ENCODE measurements around the gene PRICKLE4. TPM values are rescaled to one million over a fixed set of nuclear protein-coding genes. Genes with fewer than 3 reads are reported as not detected.

PRICKLE4 gene
- total and polyA plus RNA-seq, 2 experiments from 2014 or later, result 0.48 to 0.66 TPM

DNA sequence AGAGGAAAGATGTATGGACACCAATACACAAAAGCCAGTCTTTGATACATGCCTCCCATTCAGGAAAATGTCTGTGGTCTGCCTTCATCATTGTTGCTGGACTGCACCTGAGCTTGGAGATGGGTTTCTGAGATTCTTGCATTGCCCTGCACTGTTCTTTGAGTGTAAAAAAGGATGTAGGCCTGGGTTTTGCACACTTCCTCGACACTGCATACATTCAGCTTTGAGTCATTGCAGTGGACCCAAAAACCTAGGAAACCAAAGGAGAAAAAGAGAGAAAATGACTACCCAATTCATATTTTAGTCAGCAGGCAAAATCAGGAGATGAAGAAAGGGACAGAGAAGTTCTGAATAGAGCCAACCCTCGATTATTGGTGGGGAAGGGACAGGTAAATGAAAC, 15.9 kb downstream of the PRICKLE4 start:
- ATAC-seq (no peak), DNase-seq (ENCODE audit: low spot score) (no peak)
- Histone ChIP-seq H3F3A (replicated peaks; ENCODE audit: low read depth) (0 out of 2 replicates have a peak, but pooled peaks cover 2% of the 10 kb centered on the region), H3K4me2 (no peak overlapping the region), H3K27me3 (ENCODE audit: insufficient read depth) (no peaks in the 10 kb centered on the region; the same call in 1 of the 2 replicates), H3K4me3 (no peak overlapping the region), H3K79me2 (replicated peaks; ENCODE audit: insufficient read depth) (no peaks in the 10 kb centered on the region), H4K20me1 (replicated peaks; ENCODE audit: insufficient read depth) (no peaks in the 10 kb centered on the region; the same call in 1 of the 2 replicates), H3K4me1 (ENCODE audit: insufficient read depth) (no peaks in the 10 kb centered on the region), H3K27ac (ENCODE audit: low read depth) (no peak overlapping the region), H2AFZ (no peak overlapping the region), H3K36me3 (ENCODE audit: insufficient read depth) (peaks cover under 1% of the 10 kb centered on the region; the same call in 1 of the 2 replicates), H3K9me2 (ENCODE audit: insufficient read depth) (no peaks in the 10 kb centered on the region)
- Mint-ChIP-seq H3K4me1 (no peaks in the 10 kb centered on the region), H3K27me3 (ENCODE audit: insufficient read depth, low read depth, poor library complexity) (peaks cover 3% of the 10 kb centered on the region), H3K4me3 (no peak overlapping the region), H3K27ac (no peak overlapping the region), H3K9me3 (no peaks in the 10 kb centered on the region; the same call in 2 of the 3 replicates), H3K36me3 (ENCODE audit: low read depth) (peaks cover 21% of the 10 kb centered on the region)
- TF ChIP-seq, protein P1, sequence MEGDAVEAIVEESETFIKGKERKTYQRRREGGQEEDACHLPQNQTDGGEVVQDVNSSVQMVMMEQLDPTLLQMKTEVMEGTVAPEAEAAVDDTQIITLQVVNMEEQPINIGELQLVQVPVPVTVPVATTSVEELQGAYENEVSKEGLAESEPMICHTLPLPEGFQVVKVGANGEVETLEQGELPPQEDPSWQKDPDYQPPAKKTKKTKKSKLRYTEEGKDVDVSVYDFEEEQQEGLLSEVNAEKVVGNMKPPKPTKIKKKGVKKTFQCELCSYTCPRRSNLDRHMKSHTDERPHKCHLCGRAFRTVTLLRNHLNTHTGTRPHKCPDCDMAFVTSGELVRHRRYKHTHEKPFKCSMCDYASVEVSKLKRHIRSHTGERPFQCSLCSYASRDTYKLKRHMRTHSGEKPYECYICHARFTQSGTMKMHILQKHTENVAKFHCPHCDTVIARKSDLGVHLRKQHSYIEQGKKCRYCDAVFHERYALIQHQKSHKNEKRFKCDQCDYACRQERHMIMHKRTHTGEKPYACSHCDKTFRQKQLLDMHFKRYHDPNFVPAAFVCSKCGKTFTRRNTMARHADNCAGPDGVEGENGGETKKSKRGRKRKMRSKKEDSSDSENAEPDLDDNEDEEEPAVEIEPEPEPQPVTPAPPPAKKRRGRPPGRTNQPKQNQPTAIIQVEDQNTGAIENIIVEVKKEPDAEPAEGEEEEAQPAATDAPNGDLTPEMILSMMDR (conservative IDR thresholded peaks at IDR 0.05; ENCODE audit: low read depth in 2 of 2), result no peak
- TF ChIP-seq, protein P2, sequence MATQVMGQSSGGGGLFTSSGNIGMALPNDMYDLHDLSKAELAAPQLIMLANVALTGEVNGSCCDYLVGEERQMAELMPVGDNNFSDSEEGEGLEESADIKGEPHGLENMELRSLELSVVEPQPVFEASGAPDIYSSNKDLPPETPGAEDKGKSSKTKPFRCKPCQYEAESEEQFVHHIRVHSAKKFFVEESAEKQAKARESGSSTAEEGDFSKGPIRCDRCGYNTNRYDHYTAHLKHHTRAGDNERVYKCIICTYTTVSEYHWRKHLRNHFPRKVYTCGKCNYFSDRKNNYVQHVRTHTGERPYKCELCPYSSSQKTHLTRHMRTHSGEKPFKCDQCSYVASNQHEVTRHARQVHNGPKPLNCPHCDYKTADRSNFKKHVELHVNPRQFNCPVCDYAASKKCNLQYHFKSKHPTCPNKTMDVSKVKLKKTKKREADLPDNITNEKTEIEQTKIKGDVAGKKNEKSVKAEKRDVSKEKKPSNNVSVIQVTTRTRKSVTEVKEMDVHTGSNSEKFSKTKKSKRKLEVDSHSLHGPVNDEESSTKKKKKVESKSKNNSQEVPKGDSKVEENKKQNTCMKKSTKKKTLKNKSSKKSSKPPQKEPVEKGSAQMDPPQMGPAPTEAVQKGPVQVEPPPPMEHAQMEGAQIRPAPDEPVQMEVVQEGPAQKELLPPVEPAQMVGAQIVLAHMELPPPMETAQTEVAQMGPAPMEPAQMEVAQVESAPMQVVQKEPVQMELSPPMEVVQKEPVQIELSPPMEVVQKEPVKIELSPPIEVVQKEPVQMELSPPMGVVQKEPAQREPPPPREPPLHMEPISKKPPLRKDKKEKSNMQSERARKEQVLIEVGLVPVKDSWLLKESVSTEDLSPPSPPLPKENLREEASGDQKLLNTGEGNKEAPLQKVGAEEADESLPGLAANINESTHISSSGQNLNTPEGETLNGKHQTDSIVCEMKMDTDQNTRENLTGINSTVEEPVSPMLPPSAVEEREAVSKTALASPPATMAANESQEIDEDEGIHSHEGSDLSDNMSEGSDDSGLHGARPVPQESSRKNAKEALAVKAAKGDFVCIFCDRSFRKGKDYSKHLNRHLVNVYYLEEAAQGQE (IDR thresholded peaks at IDR 0.05; ENCODE audit: unreplicated experiment), result no peak
- TF ChIP-seq JUNB (IDR thresholded peaks at IDR 0.05; ENCODE audit: unreplicated experiment) (no peak), ZNF331 (CRISPR knock-in tag; IDR thresholded peaks at IDR 0.05; ENCODE audit: low read depth) (no peak), CREB1 (CRISPR knock-in tag; IDR thresholded peaks at IDR 0.05; ENCODE audit: low read depth) (no peak)

DNA sequence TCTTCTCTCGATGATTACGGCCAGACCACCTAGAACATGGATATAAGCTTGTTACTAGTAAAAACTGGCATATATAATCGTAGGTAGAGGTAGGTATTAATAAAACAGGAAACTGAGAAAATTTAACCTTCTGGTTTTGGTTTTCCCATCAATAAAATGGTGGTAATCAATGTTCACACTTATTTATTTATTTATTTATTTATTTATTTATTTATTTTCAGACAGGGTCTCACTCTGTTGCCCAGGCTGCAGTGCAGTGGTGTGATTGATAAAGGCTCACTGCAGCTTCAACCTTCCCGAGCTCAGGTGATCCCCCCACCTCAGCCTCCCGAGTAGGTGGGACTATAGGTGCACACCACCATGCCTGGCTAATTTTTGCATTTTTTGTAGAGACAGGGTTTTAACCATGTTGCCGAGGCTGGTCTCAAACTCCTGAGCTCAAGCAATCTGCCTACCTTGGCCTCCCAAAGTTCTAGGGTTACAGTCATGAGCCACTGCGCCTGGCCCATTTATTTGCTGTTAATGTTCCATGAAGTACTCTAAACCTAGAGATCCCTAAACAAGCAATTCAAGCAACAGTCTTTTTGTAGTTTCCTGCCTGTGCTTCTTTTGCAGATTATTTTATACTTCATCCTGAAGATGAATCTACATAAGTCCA, 18.4 kb downstream of the PRICKLE4 start:
- Mint-ChIP-seq H3K4me1 (no peaks in the 10 kb centered on the region), H3K4me3 (no peak overlapping the region), H3K27ac (no peak overlapping the region), H3K36me3 (ENCODE audit: low read depth) (peaks cover 10% of the 10 kb centered on the region), H3K27me3 (ENCODE audit: insufficient read depth, low read depth, poor library complexity) (peaks cover 3% of the 10 kb centered on the region), H3K9me3 (no peaks in the 10 kb centered on the region; the same call in 2 of the 3 replicates)
- no peaks in the 10 kb centered on the region for H3K9me2 ChIP-seq (ENCODE audit: insufficient read depth)
- no peaks in the 10 kb centered on the region; the same call in 1 of the 2 replicates for H4K20me1 ChIP-seq (replicated peaks; ENCODE audit: insufficient read depth)
- H3F3A ChIP-seq (replicated peaks; ENCODE audit: low read depth), result no peaks in the 10 kb centered on the region
- H2AFZ ChIP-seq, result no peak overlapping the region
- H3K4me3 ChIP-seq, result no peak overlapping the region
- H3K4me2 ChIP-seq, result no peak overlapping the region
- no peak for ATAC-seq
- H3K36me3 ChIP-seq (ENCODE audit: insufficient read depth), result no peaks in the 10 kb centered on the region
- no peaks in the 10 kb centered on the region for H3K4me1 ChIP-seq (ENCODE audit: insufficient read depth)
- no peak for DNase-seq (ENCODE audit: low spot score)
- no peak overlapping the region for H3K27ac ChIP-seq (ENCODE audit: low read depth)
- H3K79me2 ChIP-seq (replicated peaks; ENCODE audit: insufficient read depth), result no peaks in the 10 kb centered on the region
- H3K27me3 ChIP-seq (ENCODE audit: insufficient read depth), result no peaks in the 10 kb centered on the region; the same call in 1 of the 2 replicates
- TF ChIP-seq EZH2 (IDR thresholded peaks at IDR 0.05; ENCODE audit: low read depth, unreplicated experiment) (no peak), POLR2AphosphoS5 (IDR thresholded peaks at IDR 0.05; ENCODE audit: low read depth) (no peak)
- TF ChIP-seq, protein P3, sequence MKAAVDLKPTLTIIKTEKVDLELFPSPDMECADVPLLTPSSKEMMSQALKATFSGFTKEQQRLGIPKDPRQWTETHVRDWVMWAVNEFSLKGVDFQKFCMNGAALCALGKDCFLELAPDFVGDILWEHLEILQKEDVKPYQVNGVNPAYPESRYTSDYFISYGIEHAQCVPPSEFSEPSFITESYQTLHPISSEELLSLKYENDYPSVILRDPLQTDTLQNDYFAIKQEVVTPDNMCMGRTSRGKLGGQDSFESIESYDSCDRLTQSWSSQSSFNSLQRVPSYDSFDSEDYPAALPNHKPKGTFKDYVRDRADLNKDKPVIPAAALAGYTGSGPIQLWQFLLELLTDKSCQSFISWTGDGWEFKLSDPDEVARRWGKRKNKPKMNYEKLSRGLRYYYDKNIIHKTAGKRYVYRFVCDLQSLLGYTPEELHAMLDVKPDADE (IDR thresholded peaks at IDR 0.05), result no peak

All from GM23338 (cell line).